GM11168 (cell line): Measurements from ENCODE around the gene MTR.

Experiments used
- in situ Hi-C: fragments of 300-500 bp; cut with MboI; formaldehyde crosslinking; loops from one replicate; pipeline ENCODE4 v1.12.0; 2022; ENCODE audit warnings: low sequenced_read_pairs; ENCODE audit not compliant: unreplicated experiment

The MTR gene

GRCh38 chr1:236773919-236774318, 21.2 kb upstream of the MTR start:
- in situ Hi-C loops, result no loop called here

GRCh38 chr1:236774926-236775325, 20.2 kb upstream of the MTR start:
- in situ Hi-C loops, result no loop called here

GRCh38 chr1:236779312-236779711, 15.8 kb upstream of the MTR start:
- in situ Hi-C loops, result no loop called here

GRCh38 chr1:236785477-236785876, 9.6 kb upstream of the MTR start:
- in situ Hi-C loops, result no loop called here

GRCh38 chr1:236786453-236786852, 8.6 kb upstream of the MTR start:
- in situ Hi-C loops, result no loop called here

GRCh38 chr1:236794585-236795034, 482 bp upstream of the MTR start:
- in situ Hi-C loops, result no loop called here

GRCh38 chr1:236795757-236796667, 920 bp downstream of the MTR start:
- in situ Hi-C loops, result no loop called here

- in situ Hi-C loops, result no loop called here
These were observed 3.9 kb downstream of the MTR start for GRCh38 chr1:236799001-236799400.

GRCh38 chr1:236800002-236800620, 5.0 kb downstream of the MTR start:
- in situ Hi-C loops, result no loop called here

- in situ Hi-C loops, result no loop called here
These were observed 5.5 kb downstream of the MTR start for GRCh38 chr1:236800623-236801022.

GRCh38 chr1:236802264-236802663, 7.2 kb downstream of the MTR start:
- in situ Hi-C loops, result no loop called here

- in situ Hi-C loops, result no loop called here
These were observed 11.5 kb downstream of the MTR start for GRCh38 chr1:236806634-236807033.

- in situ Hi-C loops, result no loop called here
These were observed 12.9 kb downstream of the MTR start for GRCh38 chr1:236808005-236808404.

- in situ Hi-C loops, result no loop called here
These were observed 13.6 kb downstream of the MTR start for GRCh38 chr1:236808564-236809130.

GRCh38 chr1:236809148-236809547, 14.1 kb downstream of the MTR start:
- in situ Hi-C loops, result no loop called here

- in situ Hi-C loops, result no loop called here
These were observed 14.9 kb downstream of the MTR start for GRCh38 chr1:236810018-236810417.

- in situ Hi-C loops, result no loop called here
These were observed 17.4 kb downstream of the MTR start for GRCh38 chr1:236812334-236813030.

GRCh38 chr1:236815941-236816340, 20.8 kb downstream of the MTR start:
- in situ Hi-C loops, result no loop called here

GRCh38 chr1:236819856-236820255, 24.8 kb downstream of the MTR start:
- in situ Hi-C loops, result no loop called here

- in situ Hi-C loops, result no loop called here
These were observed 26.1 kb downstream of the MTR start for GRCh38 chr1:236821091-236821627.
